Skeletal muscle satellite cell (primary cell): ENCODE data around the gene PRKCSH. TPM values are rescaled to one million over a fixed set of nuclear protein-coding genes. Genes with fewer than 3 reads are reported as not detected.

ENCODE experiments used
- H3K27me3 ChIP-seq: 2 replicates; pipeline ENCODE4 v1.7.0; 2013; ENCODE audit warnings: low read length; ENCODE audit not compliant: control insufficient read depth, insufficient read depth
- H3K36me3 ChIP-seq: 2 replicates; pipeline ENCODE4 v1.7.0; 2013; ENCODE audit warnings: mild to moderate bottlenecking, control low read depth, low read length; ENCODE audit not compliant: insufficient read depth
- H3K4me1 ChIP-seq: 2 replicates; pipeline ENCODE4 v1.7.0; 2013; ENCODE audit warnings: low read length; ENCODE audit not compliant: control insufficient read depth, insufficient read depth
- H3K4me2 ChIP-seq: 2 replicates; pipeline ENCODE4 v1.7.0; 2013; ENCODE audit warnings: mild to moderate bottlenecking, low read length
- H3K4me3 ChIP-seq: 2 replicates; pipeline ENCODE4 v1.7.0; 2013; ENCODE audit warnings: low read length
- H3K9ac ChIP-seq: 2 replicates; pipeline ENCODE4 v1.7.0; 2013; ENCODE audit warnings: mild to moderate bottlenecking, low read depth, low read length, moderate library complexity
- H3K9me3 ChIP-seq: replicated peaks from 2 replicates; pipeline ENCODE4 v1.7.0; 2013; ENCODE audit warnings: mild to moderate bottlenecking, control low read depth, low read length
- small RNA-seq: library from RNA; depleted of rRNA; stranded (forward); fragments of <200 nt; gene quantifications from one replicate; pipeline ENCODE3, GENCODE V24; 2012

Gene PRKCSH

DNA sequence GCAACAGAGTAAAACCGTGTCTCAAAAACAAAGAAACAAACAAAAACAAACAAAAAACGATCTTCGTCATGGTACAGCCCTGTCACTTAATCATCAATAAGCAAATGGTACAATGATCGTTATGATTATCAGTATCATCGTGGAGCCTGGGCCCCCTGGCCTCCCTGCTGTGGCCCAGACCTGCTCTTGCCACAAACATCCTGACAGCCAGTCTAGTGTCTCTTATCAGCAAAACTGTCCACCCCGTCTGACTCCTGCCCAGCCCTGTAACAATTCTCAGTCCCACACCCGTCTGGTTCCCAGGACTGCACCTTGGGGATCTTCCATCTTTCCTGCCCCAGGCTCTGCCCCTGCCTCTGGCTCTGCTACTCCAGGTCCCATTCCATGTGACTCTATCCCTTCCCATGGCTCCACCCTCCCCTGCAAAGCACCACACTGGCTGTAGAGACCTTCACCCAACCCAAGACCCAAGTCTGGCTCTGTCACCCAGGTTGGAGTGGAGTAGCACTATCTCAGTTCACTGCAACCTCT is 64.5 kb downstream of the PRKCSH start:
- peaks cover 10% of the 10 kb centered on the region for H3K4me1 ChIP-seq
- no peaks in the 10 kb centered on the region for H3K9me3 ChIP-seq
- no peaks in the 10 kb centered on the region for H3K27me3 ChIP-seq
- no peak overlapping the region for H3K4me3 ChIP-seq
- no peak overlapping the region for H3K9ac ChIP-seq
- peaks cover 6% of the 10 kb centered on the region for H3K36me3 ChIP-seq
- H3K4me2 ChIP-seq, result no peak overlapping the region

Small RNA genes lying within 50 kb of the gene (small RNA-seq; reads per million reads assigned to genes)
- not detected for gene MIR7974
- not detected for gene RF00019
